Measurements from ENCODE around the gene TRIM52. TPM values are rescaled to one million over a fixed set of nuclear protein-coding genes. Genes with fewer than 3 reads are reported as not detected.
"Not testable (repeated sequence)": the region's sequence is repeated elsewhere in the genome, so short reads cannot be mapped to it uniquely, and the experiment has no call there.

The TRIM52 gene
- total RNA-seq, 1 experiment from 2014 or later: 7.6 TPM

DNA sequence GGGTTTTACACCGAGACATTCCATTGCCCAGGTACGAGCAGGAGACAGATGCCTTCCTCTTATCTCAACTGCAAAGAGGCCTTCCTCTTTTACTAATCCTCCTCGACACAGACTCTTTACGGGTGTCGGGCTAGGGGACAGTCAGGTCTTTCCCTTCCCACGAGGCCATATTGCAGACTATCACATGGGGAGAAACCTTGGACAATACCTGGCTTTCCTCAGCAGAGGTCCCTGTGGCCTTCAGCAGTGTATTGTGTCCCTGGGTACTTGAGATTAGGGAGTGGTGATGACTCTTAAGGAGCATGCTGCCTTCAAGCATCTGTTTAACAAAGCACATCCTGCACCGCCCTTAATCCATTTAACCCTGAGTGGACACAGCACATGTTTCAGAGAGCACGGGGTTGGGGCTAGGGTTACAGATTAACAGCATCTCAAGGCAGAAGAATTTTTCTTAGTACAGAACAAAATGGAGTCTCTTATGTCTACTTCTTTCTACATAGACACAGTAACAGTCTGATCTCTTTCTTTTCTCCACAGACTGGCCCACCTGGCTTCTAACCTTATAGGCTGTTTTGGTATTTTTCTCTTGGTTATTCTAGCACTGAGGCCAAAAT lies 6.5 kb upstream of the TRIM52 start:
- BruUV-seq (replicated peaks); H3K9me3 ChIP-seq (ENCODE audit: control insufficient read depth in 1 of 2, insufficient read depth in 1 of 2, low read depth in 1 of 2, low read length in 2 of 2); RAD21 ChIA-PET (ENCODE audit: low non-redundant PET in 1 of 2, low total read pairs in 2 of 2, uncharacterized antibody in 2 of 2, unreplicated experiment in 2 of 2); CTCF ChIA-PET; H3K79me2 ChIP-seq (ENCODE audit: insufficient read depth, low read length); H3K4me1 ChIP-seq (ENCODE audit: control insufficient read depth in 1 of 2, insufficient read depth in 2 of 2, low read length in 2 of 2); DNase-seq (ENCODE audit: low read depth, low spot score); H3K4me3 ChIP-seq (replicated peaks in 1 of 2; ENCODE audit: low read depth in 1 of 2, low read length in 2 of 2); H2AFZ ChIP-seq (ENCODE audit: low read depth, low read length, poor library complexity, severe bottlenecking); intact Hi-C loops (cut with micrococcal nuclease); H3K4me2 ChIP-seq (ENCODE audit: low read length); H3K9ac ChIP-seq (ENCODE audit: low read length); H3K27me3 ChIP-seq (ENCODE audit: insufficient read depth, low read length); ATAC-seq; POLR2A ChIA-PET; H3K36me3 ChIP-seq (ENCODE audit: control insufficient read depth in 1 of 2, insufficient read depth in 2 of 2, low read length in 2 of 2); H4K20me1 ChIP-seq (ENCODE audit: insufficient read depth); H3K27ac ChIP-seq (ENCODE audit: low read depth, low read length); H3K9me2 ChIP-seq (ENCODE audit: insufficient read depth): not testable (repeated sequence)

DNA sequence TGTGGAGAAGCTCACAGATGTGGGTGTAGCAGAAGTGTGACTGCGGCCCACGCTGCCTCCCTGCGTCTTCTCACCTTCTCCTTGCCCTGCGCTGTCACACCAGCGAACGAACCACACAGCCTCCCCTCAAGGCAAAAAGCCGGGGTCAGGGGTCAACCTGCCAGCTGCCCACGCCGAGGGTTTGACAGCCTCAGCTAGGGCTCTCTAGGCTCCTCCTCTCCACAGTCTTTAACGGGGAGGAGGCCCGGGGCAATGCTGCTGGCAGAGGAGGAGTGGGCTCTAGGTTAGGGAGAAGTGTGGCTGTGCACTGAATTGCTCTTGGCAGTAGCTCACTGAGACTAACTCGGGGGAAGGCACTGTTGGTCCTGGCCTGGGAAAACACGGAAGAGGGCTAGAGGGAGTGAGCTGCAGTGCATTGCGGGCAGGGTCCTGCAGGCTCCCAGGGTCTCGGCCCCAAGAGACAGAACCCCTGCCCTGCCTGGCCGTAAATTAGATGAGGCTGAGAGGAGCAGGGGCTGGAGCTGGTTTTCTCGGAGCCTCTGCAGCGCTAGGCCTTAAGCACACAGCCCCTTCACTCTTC lies 4.2 kb upstream of the TRIM52 start:
- Histone ChIP-seq H3K4me2 (ENCODE audit: low read length) (no peak overlapping the region), H4K20me1 (ENCODE audit: insufficient read depth) (no peaks in the 10 kb centered on the region), H3K27ac (ENCODE audit: low read depth, low read length) (no peak overlapping the region), H3K9me3 (ENCODE audit: control insufficient read depth in 1 of 2, insufficient read depth in 1 of 2, low read depth in 1 of 2, low read length in 2 of 2) (no peaks in the 10 kb centered on the region), H3K36me3 (ENCODE audit: control insufficient read depth in 1 of 2, insufficient read depth in 2 of 2, low read length in 2 of 2) (peaks cover 0 to 5% of the 10 kb centered on the region in 2 experiments; a peak in 2 of 4 replicates), H2AFZ (ENCODE audit: low read depth, low read length, poor library complexity, severe bottlenecking) (no peak overlapping the region), H3K9me2 (ENCODE audit: insufficient read depth) (no peaks in the 10 kb centered on the region), H3K79me2 (ENCODE audit: insufficient read depth, low read length) (peaks cover 15% of the 10 kb centered on the region), H3K4me3 (replicated peaks in 1 of 2; ENCODE audit: low read depth in 1 of 2, low read length in 2 of 2) (no peak overlapping the region), H3K9ac (ENCODE audit: low read length) (no peak overlapping the region), H3K4me1 (ENCODE audit: control insufficient read depth in 1 of 2, insufficient read depth in 2 of 2, low read length in 2 of 2) (peaks cover 3 to 10% of the 10 kb centered on the region in 2 experiments; a peak in 3 of 4 replicates), H3K27me3 (ENCODE audit: insufficient read depth, low read length) (no peaks in the 10 kb centered on the region)
- ATAC-seq (no peak), DNase-seq (ENCODE audit: low read depth, low spot score) (no peak)
- TF ChIP-seq ELF1 (IDR thresholded peaks at IDR 0.05; ENCODE audit: borderline replicate concordance, low read depth) (no peak), RAD21 (IDR thresholded peaks at IDR 0.05; ENCODE audit: low read depth) (no peak), EGR1 (IDR thresholded peaks at IDR 0.05; ENCODE audit: low read depth) (no peak), POLR2AphosphoS5 (IDR thresholded peaks at IDR 0.05; ENCODE audit: low read depth, low read length) (no peak), ZNF274 (IDR thresholded peaks at IDR 0.05; ENCODE audit: low read depth, low read length) (no peak), CEBPB (IDR thresholded peaks at IDR 0.05; ENCODE audit: low read depth) (no peak), FOSL1 (IDR thresholded peaks at IDR 0.05; ENCODE audit: low read depth) (no peak), SRF (IDR thresholded peaks at IDR 0.05; ENCODE audit: low read depth) (no peak), MAX (IDR thresholded peaks at IDR 0.05) (no peak), YY1 (IDR thresholded peaks at IDR 0.05; ENCODE audit: extremely low read depth, insufficient replicate concordance, low read depth, low read length) (no peak), JUND (IDR thresholded peaks at IDR 0.05) (no peak), EZH2 (IDR thresholded peaks at IDR 0.05) (no peak), POLR2A (IDR thresholded peaks at IDR 0.05; ENCODE audit: borderline replicate concordance, extremely low read depth, insufficient read depth, insufficient read length) (no peak), ATF3 (IDR thresholded peaks at IDR 0.05) (no peak), ZFX (IDR thresholded peaks at IDR 0.05) (no peak), SP1 (IDR thresholded peaks at IDR 0.05; ENCODE audit: low read depth) (no peak)
- TF ChIP-seq, protein P1, sequence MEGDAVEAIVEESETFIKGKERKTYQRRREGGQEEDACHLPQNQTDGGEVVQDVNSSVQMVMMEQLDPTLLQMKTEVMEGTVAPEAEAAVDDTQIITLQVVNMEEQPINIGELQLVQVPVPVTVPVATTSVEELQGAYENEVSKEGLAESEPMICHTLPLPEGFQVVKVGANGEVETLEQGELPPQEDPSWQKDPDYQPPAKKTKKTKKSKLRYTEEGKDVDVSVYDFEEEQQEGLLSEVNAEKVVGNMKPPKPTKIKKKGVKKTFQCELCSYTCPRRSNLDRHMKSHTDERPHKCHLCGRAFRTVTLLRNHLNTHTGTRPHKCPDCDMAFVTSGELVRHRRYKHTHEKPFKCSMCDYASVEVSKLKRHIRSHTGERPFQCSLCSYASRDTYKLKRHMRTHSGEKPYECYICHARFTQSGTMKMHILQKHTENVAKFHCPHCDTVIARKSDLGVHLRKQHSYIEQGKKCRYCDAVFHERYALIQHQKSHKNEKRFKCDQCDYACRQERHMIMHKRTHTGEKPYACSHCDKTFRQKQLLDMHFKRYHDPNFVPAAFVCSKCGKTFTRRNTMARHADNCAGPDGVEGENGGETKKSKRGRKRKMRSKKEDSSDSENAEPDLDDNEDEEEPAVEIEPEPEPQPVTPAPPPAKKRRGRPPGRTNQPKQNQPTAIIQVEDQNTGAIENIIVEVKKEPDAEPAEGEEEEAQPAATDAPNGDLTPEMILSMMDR (IDR thresholded peaks at IDR 0.05 in 2 of 3, conservative IDR thresholded peaks at IDR 0.05 in 1 of 3; ENCODE audit: borderline replicate concordance in 1 of 3, insufficient read depth in 1 of 3, low read depth in 2 of 3, low read length in 2 of 3): no peak
- TF ChIP-seq, protein P2, sequence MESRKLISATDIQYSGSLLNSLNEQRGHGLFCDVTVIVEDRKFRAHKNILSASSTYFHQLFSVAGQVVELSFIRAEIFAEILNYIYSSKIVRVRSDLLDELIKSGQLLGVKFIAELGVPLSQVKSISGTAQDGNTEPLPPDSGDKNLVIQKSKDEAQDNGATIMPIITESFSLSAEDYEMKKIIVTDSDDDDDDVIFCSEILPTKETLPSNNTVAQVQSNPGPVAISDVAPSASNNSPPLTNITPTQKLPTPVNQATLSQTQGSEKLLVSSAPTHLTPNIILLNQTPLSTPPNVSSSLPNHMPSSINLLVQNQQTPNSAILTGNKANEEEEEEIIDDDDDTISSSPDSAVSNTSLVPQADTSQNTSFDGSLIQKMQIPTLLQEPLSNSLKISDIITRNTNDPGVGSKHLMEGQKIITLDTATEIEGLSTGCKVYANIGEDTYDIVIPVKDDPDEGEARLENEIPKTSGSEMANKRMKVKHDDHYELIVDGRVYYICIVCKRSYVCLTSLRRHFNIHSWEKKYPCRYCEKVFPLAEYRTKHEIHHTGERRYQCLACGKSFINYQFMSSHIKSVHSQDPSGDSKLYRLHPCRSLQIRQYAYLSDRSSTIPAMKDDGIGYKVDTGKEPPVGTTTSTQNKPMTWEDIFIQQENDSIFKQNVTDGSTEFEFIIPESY (IDR thresholded peaks at IDR 0.05; ENCODE audit: extremely low read depth, insufficient replicate concordance, low read length): no peak
- RAD21 ChIA-PET (ENCODE audit: low non-redundant PET in 1 of 2, low total read pairs in 2 of 2, uncharacterized antibody in 2 of 2, unreplicated experiment in 2 of 2): no interaction called here
- BruUV-seq (replicated peaks): no TSS peak
- POLR2A ChIA-PET: no interaction called here
- CTCF ChIA-PET: no interaction called here
- intact Hi-C loops (cut with micrococcal nuclease): no loop called here
